ENCODE measurements around the gene ADGRD2.

Gene ADGRD2

GRCh38 chr9:124414612-124415011, 35.6 kb upstream of the ADGRD2 start:
- no peak for TF ChIP-seq CTCF (IDR thresholded peaks at IDR 0.05; ENCODE audit: borderline replicate concordance, insufficient read depth, low read depth, low read length)
- peak overlapping the region; percentile 93 for H3K4me3 ChIP-seq (ENCODE audit: low read depth, low read length)

GRCh38 chr9:124415102-124415851, 35.0 kb upstream of the ADGRD2 start, which contains the start of gene PSMB7:
Gene PSMB7 (minus strand): TSS chr9:124415442. CDS start chr9:124415425, 17 bp downstream.
- peak; percentile 76 for TF ChIP-seq CTCF (IDR thresholded peaks at IDR 0.05; ENCODE audit: borderline replicate concordance, insufficient read depth, low read depth, low read length)
- H3K4me3 ChIP-seq (ENCODE audit: low read depth, low read length): peak within 1 kb of the TSS; percentile 93

- peak overlapping the region; percentile 28 for H3K4me3 ChIP-seq (ENCODE audit: low read depth, low read length)
- TF ChIP-seq CTCF (IDR thresholded peaks at IDR 0.05; ENCODE audit: borderline replicate concordance, insufficient read depth, low read depth, low read length): no peak
These were observed 34.3 kb upstream of the ADGRD2 start for GRCh38 chr9:124415852-124416484.

- TF ChIP-seq CTCF (IDR thresholded peaks at IDR 0.05; ENCODE audit: borderline replicate concordance, insufficient read depth, low read depth, low read length): no peak
- no peak overlapping the region for H3K4me3 ChIP-seq (ENCODE audit: low read depth, low read length)
These were observed 30.3 kb upstream of the ADGRD2 start for GRCh38 chr9:124419832-124420489.

GRCh38 chr9:124420991-124421543, 29.2 kb upstream of the ADGRD2 start:
- no peak for TF ChIP-seq CTCF (IDR thresholded peaks at IDR 0.05; ENCODE audit: borderline replicate concordance, insufficient read depth, low read depth, low read length)
- no peak overlapping the region for H3K4me3 ChIP-seq (ENCODE audit: low read depth, low read length)

GRCh38 chr9:124423155-124423554, 27.1 kb upstream of the ADGRD2 start:
- no peak overlapping the region for H3K4me3 ChIP-seq (ENCODE audit: low read depth, low read length)
- no peak for TF ChIP-seq CTCF (IDR thresholded peaks at IDR 0.05; ENCODE audit: borderline replicate concordance, insufficient read depth, low read depth, low read length)

Data from GM12875 (cell line).